IMR-90 (cell line): Measurements from ENCODE around the gene ITPKC. TPM values are rescaled to one million over a fixed set of nuclear protein-coding genes. Genes with fewer than 3 reads are reported as not detected.

ENCODE experiments used
- ATAC-seq: fragments of 200-7000 bp; cut with Tn5 transposase; 2 replicates; pipeline ENCODE4 v1.9.1; 2020; ENCODE audit warnings: low read depth, mild to moderate bottlenecking, moderate library complexity
- BruUV-seq: library from RNA; stranded (reverse); fragments of 400-500 nt; replicated peaks from 2 replicates; lab custom pipeline; 2021; lab: Mats Ljungman, UMichigan
- CTCF ChIA-PET: fragments of 300-600 bp; formaldehyde crosslinking; extraction: SDS; loops from one replicate; lab custom pipeline; 2021; ENCODE audit warnings: antibody characterized with exemption; lab: Yijun Ruan, JAX
- POLR2A ChIA-PET: fragments of 300-600 bp; sonication (Branson Sonifier 250); formaldehyde crosslinking; loops from one replicate; lab custom pipeline; 2022; ENCODE audit warnings: antibody characterized with exemption; ENCODE audit not compliant: unreplicated experiment; lab: Charles Lee
- DNase-seq: peaks from one replicate; pipeline ENCODE4 v3.0.0; 2013
- H2AFZ ChIP-seq: replicated peaks from 2 replicates; pipeline ENCODE3; 2013; ENCODE audit warnings: low read length, mild to moderate bottlenecking; ENCODE audit not compliant: poor library complexity
- H2AK5ac ChIP-seq: 2 replicates; pipeline ENCODE4 v1.6.1; 2013; ENCODE audit warnings: low read depth, low read length, inconsistent platforms
- H2AK9ac ChIP-seq: replicated peaks from 2 replicates; pipeline ENCODE3; 2013; ENCODE audit warnings: mild to moderate bottlenecking, low read depth, low read length, moderate library complexity; ENCODE audit not compliant: poor library complexity
- H2BK120ac ChIP-seq: 2 replicates; pipeline ENCODE4 v1.6.1; 2013; ENCODE audit warnings: low read depth, low read length, inconsistent platforms
- H2BK15ac ChIP-seq: 3 replicates; pipeline ENCODE4 v1.6.1; 2013; ENCODE audit warnings: low read depth, low read length, inconsistent platforms
- H2BK20ac ChIP-seq: 2 replicates; pipeline ENCODE4 v1.6.1; 2013; ENCODE audit warnings: low read depth, mild to moderate bottlenecking, inconsistent platforms, low read length, moderate library complexity
- H2BK5ac ChIP-seq: 2 replicates; pipeline ENCODE4 v1.6.1; 2013; ENCODE audit warnings: mild to moderate bottlenecking, low read depth, low read length, inconsistent platforms; ENCODE audit not compliant: poor library complexity, severe bottlenecking
- H3K14ac ChIP-seq: replicated peaks from 2 replicates; pipeline ENCODE4 v1.6.1; 2013; ENCODE audit warnings: low read depth, low read length, inconsistent platforms
- H3K18ac ChIP-seq: 2 replicates; pipeline ENCODE4 v1.6.1; 2013; ENCODE audit warnings: low read depth, low read length, control low read depth
- H3K23ac ChIP-seq: 2 replicates; pipeline ENCODE4 v1.6.1; 2013; ENCODE audit warnings: low read depth, low read length, inconsistent platforms
- H3K27ac ChIP-seq: 2 replicates; pipeline ENCODE4 v1.5.1; 2013; ENCODE audit warnings: mild to moderate bottlenecking, control low read depth, low read length; ENCODE audit not compliant: insufficient read depth
- H3K27me3 ChIP-seq: 2 replicates; pipeline ENCODE4 v1.6.1; 2013; ENCODE audit warnings: low read length; ENCODE audit not compliant: control insufficient read depth, insufficient read depth
- H3K36me3 ChIP-seq: 2 replicates; pipeline ENCODE4 v1.6.1; 2013; ENCODE audit warnings: low read length, mixed read lengths; ENCODE audit not compliant: control insufficient read depth, insufficient read depth
- H3K4ac ChIP-seq: 2 replicates; pipeline ENCODE4 v1.6.1; 2013; ENCODE audit warnings: low read depth, low read length, inconsistent platforms
- H3K4me1 ChIP-seq: 2 replicates; pipeline ENCODE4 v1.6.1; 2013; ENCODE audit warnings: low read length, mixed read lengths; ENCODE audit not compliant: control insufficient read depth, insufficient read depth
- H3K4me2 ChIP-seq: 2 replicates; pipeline ENCODE4 v1.6.1; 2013; ENCODE audit warnings: low read depth, mild to moderate bottlenecking, control low read depth, low read length, moderate library complexity
- H3K4me3 ChIP-seq: 2 replicates; pipeline ENCODE4 v1.5.1; 2013; ENCODE audit warnings: low read depth, mild to moderate bottlenecking, control low read depth, low read length, moderate library complexity; ENCODE audit not compliant: insufficient read depth
- H3K56ac ChIP-seq: 2 replicates; pipeline ENCODE4 v1.6.1; 2013; ENCODE audit warnings: low read length, inconsistent platforms; ENCODE audit not compliant: insufficient read depth; ENCODE audit errors: extremely low read depth
- H3K79me1 ChIP-seq, 2 experiments: 2 replicates each; pipeline ENCODE4 v1.6.1; 2013; ENCODE audit warnings: low read length in 2 of 2, inconsistent platforms in 1 of 2, low read depth in 1 of 2
- H3K9ac ChIP-seq: 2 replicates; pipeline ENCODE4 v1.6.1; 2013; ENCODE audit warnings: low read depth, low read length, control low read depth
- H3K9me1 ChIP-seq: 2 replicates; pipeline ENCODE4 v1.6.1; 2013; ENCODE audit warnings: low read length, inconsistent platforms; ENCODE audit not compliant: insufficient read depth
- H3K9me3 ChIP-seq: 2 replicates; pipeline ENCODE4 v1.6.1; 2013; ENCODE audit warnings: low read length; ENCODE audit not compliant: control insufficient read depth, insufficient read depth
- H4K20me1 ChIP-seq: 2 replicates; pipeline ENCODE4 v1.6.1; 2013; ENCODE audit warnings: low read length, inconsistent platforms; ENCODE audit not compliant: insufficient read depth
- H4K5ac ChIP-seq: 2 replicates; pipeline ENCODE4 v1.6.1; 2013; ENCODE audit warnings: mild to moderate bottlenecking, low read depth, low read length, control low read depth
- H4K8ac ChIP-seq, 2 experiments: 2 replicates each; pipeline ENCODE4 v1.6.1; 2013; ENCODE audit warnings: low read depth in 2 of 2, low read length in 2 of 2, control low read depth in 1 of 2, inconsistent platforms in 1 of 2
- H4K91ac ChIP-seq: 2 replicates; pipeline ENCODE4 v1.6.1; 2013; ENCODE audit warnings: low read depth, low read length, inconsistent platforms; ENCODE audit not compliant: insufficient read depth
- MAZ ChIP-seq: IDR thresholded peaks from 2 replicates; pipeline ENCODE4 v1.6.1; 2012; ENCODE audit warnings: low read depth, mild to moderate bottlenecking, low read length, improper control_type of control experiment, moderate library complexity, borderline replicate concordance
- WGBS, 2 experiments: methylation state at CpG; one replicate each; pipeline versions ENCODE4 v1.1.5 to v1.1.7; 2013; ENCODE audit warnings: missing lambda C conversion rate in 2 of 2; ENCODE audit not compliant: insufficient read length in 1 of 2; ENCODE audit errors: extremely low coverage in 2 of 2; 5-methylcytosine and 5-hydroxymethylcytosine counted together
- dilution Hi-C: fragments of 300-500 bp; cut with HindIII; formaldehyde crosslinking; loops from one replicate; pipeline ENCODE4 v1.14.3; 2018; ENCODE audit warnings: low sequenced_read_pairs; ENCODE audit not compliant: unreplicated experiment
- in situ Hi-C: fragments of 300-500 bp; cut with MboI; formaldehyde crosslinking; loops from 3 replicates; pipeline ENCODE4 v1.14.3; 2019; ENCODE audit warnings: low sequenced_read_pairs, inconsistent platforms, mixed read lengths
- intact Hi-C: fragments of 100-400 bp; cut with micrococcal nuclease; formaldehyde crosslinking; loops from 2 replicates; pipeline ENCODE4 v1.10.0; 2022
- polyA plus RNA-seq, 3 experiments: library from polyadenylated mRNA; depleted of rRNA; stranded (reverse); fragments of >200 nt; gene quantifications; 2 replicates each; pipeline ENCODE4 v1.2.3, GENCODE V29; 2012; ENCODE audit warnings: low replicate concordance in 1 of 3
- total RNA-seq: library from RNA; depleted of rRNA; stranded (reverse); fragments of >200 nt; gene quantifications from 2 replicates; pipeline ENCODE4 v1.2.3, GENCODE V29; 2012

Gene ITPKC
- total and polyA plus RNA-seq, 2 of the 4 experiments (the other 2 are of a cell fraction) = 7.7 to 9.4 TPM

GRCh38 chr19:40671404-40671803 is 45.5 kb upstream of the ITPKC start:
- Histone ChIP-seq H4K8ac (no peak overlapping the region), H2BK20ac (no peak overlapping the region), H2BK5ac (no peak overlapping the region), H3K23ac (no peak overlapping the region), H3K27ac (no peak overlapping the region), H3K9me1 (peaks cover 14% of the 10 kb centered on the region), H3K79me1 (peaks cover 7 to 21% of the 10 kb centered on the region in 2 experiments; a peak in 3 of 4 replicates), H3K4me2 (no peak overlapping the region), H3K4ac (no peak overlapping the region), H4K5ac (no peak overlapping the region), H3K36me3 (peaks cover 86% of the 10 kb centered on the region), H4K20me1 (0 out of 2 replicates have a peak, but pooled peaks cover 6% of the 10 kb centered on the region), H3K9me3 (peaks cover 2% of the 10 kb centered on the region; the same call in 1 of the 2 replicates), H2BK120ac (no peak overlapping the region), H3K56ac (no peak overlapping the region), H2AK5ac (no peak overlapping the region), H2BK15ac (no peak overlapping the region), H3K14ac (no peak overlapping the region), H2AK9ac (no peak overlapping the region), H3K4me1 (no peaks in the 10 kb centered on the region; the same call in 1 of the 2 replicates), H3K27me3 (no peaks in the 10 kb centered on the region), H2AFZ (no peak overlapping the region), H3K18ac (no peak overlapping the region), H3K9ac (no peak overlapping the region), H3K4me3 (no peak overlapping the region), H4K91ac (no peak overlapping the region)
- intact Hi-C loops (no loop called here), in situ Hi-C loops (loop anchor here (25.0 kb wide), 1 partner anchor 591 kb away; the partner anchor contains the start of gene HNRNPUL1), dilution Hi-C loops (no loop called here)
- BruUV-seq = no TSS peak
- ChIA-PET CTCF (no interaction called here), POLR2A (no interaction called here)
- no peak for ATAC-seq
- WGBS, 2 experiments = 83% methylated on average over 2 of the region's 9 CpGs; no CpG with 5 or more reads in 1 of the 2 experiments
- no peak for TF ChIP-seq MAZ
- no peak for DNase-seq
